ENCODE data around the gene PSMA6.

The PSMA6 gene

DNA sequence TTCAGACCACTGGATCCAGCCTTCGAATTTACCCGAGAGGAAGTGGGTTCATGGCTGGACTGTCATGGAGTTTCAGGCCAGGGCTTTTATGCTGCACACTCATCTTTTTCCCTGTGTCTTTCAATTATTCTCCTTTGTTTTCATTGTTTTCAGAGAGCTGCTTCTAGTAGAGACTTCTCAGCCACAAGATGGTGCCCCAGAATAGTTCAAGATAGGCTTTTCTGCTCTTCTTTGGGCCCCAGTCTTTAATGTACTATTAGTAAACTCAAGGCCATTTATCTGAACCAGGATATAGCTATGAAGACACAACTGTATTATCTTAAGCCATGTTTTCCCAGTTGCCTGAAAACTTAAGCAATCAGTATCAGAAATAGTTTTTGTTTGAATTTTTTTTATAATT is 30.4 kb upstream of the PSMA6 start:
- no peak overlapping the region for H3K27ac Mint-ChIP-seq
- H3K4me1 Mint-ChIP-seq (ENCODE audit: low read depth): no peaks in the 10 kb centered on the region
- no peaks in the 10 kb centered on the region for H3K27me3 Mint-ChIP-seq
- H3K36me3 Mint-ChIP-seq (ENCODE audit: low read depth): peaks cover 35% of the 10 kb centered on the region
- H3K9me3 Mint-ChIP-seq: no peaks in the 10 kb centered on the region
- no peak overlapping the region for H3K4me3 Mint-ChIP-seq

GRCh38 chr14:35262436-35262835 is 29.7 kb upstream of the PSMA6 start:
- Mint-ChIP-seq H3K27ac (no peak overlapping the region), H3K36me3 (ENCODE audit: low read depth) (peaks cover 37% of the 10 kb centered on the region), H3K4me3 (no peak overlapping the region), H3K27me3 (no peaks in the 10 kb centered on the region), H3K9me3 (no peaks in the 10 kb centered on the region), H3K4me1 (ENCODE audit: low read depth) (no peaks in the 10 kb centered on the region)

GRCh38 chr14:35268946-35269345 is 23.2 kb upstream of the PSMA6 start:
- no peak overlapping the region for H3K27ac Mint-ChIP-seq
- no peaks in the 10 kb centered on the region for H3K27me3 Mint-ChIP-seq
- no peaks in the 10 kb centered on the region for H3K4me1 Mint-ChIP-seq (ENCODE audit: low read depth)
- no peaks in the 10 kb centered on the region for H3K9me3 Mint-ChIP-seq
- peaks cover 41% of the 10 kb centered on the region for H3K36me3 Mint-ChIP-seq (ENCODE audit: low read depth)
- H3K4me3 Mint-ChIP-seq: no peak overlapping the region

DNA sequence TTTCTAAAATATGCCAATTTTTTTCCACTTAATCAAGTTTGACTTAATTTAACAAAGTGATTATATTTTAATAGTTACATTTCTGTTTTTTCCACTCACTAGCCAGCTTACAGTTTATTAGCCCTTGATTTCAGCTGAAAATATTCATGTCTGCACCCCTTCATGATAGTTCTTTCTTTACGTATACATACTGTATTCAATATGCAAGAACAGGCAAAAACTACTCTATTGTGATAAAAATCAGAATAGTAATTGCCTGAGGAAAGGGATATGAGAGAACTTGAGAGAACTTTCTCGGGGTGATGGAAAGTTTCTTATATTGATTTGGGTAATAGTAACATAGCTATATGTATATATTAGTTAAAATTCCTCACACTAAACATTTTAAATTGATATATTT is 17.4 kb upstream of the PSMA6 start:
- Mint-ChIP-seq H3K9me3 (no peaks in the 10 kb centered on the region), H3K27ac (no peak overlapping the region), H3K27me3 (no peaks in the 10 kb centered on the region), H3K36me3 (ENCODE audit: low read depth) (peaks cover 58% of the 10 kb centered on the region), H3K4me3 (no peak overlapping the region), H3K4me1 (ENCODE audit: low read depth) (no peaks in the 10 kb centered on the region)

DNA sequence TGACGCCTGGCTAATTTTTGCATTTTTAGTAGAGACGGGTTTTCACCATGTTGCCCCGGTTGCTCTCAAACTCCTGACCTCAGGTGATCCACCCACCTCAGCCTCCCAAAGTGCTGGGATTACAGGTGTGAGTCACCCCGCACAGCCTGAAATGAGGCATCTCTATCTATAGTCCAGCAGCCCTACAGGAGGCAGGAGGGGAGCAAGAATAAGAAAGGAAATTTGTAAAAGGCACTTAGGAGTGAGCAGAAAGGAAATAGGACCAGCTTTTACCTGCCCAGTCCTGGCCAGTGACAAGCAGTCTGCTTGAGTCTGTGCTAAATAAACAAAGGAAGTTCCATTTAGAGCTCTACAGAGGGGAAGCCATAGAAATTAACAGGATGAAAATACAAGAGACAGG is 15.0 kb upstream of the PSMA6 start:
- no peaks in the 10 kb centered on the region for H3K9me3 Mint-ChIP-seq
- no peaks in the 10 kb centered on the region for H3K27me3 Mint-ChIP-seq
- peaks cover 52% of the 10 kb centered on the region for H3K36me3 Mint-ChIP-seq (ENCODE audit: low read depth)
- peak overlapping the region; percentile 2 for H3K27ac Mint-ChIP-seq
- no peak overlapping the region for H3K4me3 Mint-ChIP-seq
- no peaks in the 10 kb centered on the region for H3K4me1 Mint-ChIP-seq (ENCODE audit: low read depth)

GRCh38 chr14:35279369-35279768 is 12.8 kb upstream of the PSMA6 start:
- H3K4me1 Mint-ChIP-seq (ENCODE audit: low read depth): peaks cover 2% of the 10 kb centered on the region
- peaks cover 43% of the 10 kb centered on the region for H3K36me3 Mint-ChIP-seq (ENCODE audit: low read depth)
- no peak overlapping the region for H3K4me3 Mint-ChIP-seq

DNA sequence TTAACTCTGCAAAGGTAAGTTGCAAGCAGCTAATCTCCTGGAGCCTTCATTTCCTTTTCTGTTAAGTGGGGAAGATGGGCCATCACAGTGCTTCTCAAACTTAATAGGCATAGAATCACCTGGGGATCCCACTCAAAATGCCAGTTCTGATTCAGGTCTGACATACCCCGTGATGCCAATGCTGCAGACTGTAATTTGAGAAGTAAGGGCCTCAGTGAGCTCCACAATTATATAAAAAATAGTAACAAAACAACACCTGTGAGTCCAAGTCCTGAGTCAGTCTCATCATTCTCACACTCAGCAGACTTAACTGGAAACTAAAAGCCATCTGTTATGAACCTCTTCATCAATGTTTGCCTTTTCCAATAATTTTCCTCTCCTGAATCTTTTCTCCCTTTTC is 10.8 kb upstream of the PSMA6 start:
- Mint-ChIP-seq H3K36me3 (ENCODE audit: low read depth) (peaks cover 36% of the 10 kb centered on the region), H3K27me3 (no peaks in the 10 kb centered on the region), H3K4me1 (ENCODE audit: low read depth) (peaks cover 22% of the 10 kb centered on the region), H3K4me3 (no peak overlapping the region), H3K9me3 (no peaks in the 10 kb centered on the region), H3K27ac (no peak overlapping the region)

More at GRCh38 chr14:35279369-35279768, 12.8 kb upstream of the PSMA6 start:
- H3K27me3 Mint-ChIP-seq: no peaks in the 10 kb centered on the region
- no peaks in the 10 kb centered on the region for H3K9me3 Mint-ChIP-seq
- H3K27ac Mint-ChIP-seq: no peak overlapping the region

DNA sequence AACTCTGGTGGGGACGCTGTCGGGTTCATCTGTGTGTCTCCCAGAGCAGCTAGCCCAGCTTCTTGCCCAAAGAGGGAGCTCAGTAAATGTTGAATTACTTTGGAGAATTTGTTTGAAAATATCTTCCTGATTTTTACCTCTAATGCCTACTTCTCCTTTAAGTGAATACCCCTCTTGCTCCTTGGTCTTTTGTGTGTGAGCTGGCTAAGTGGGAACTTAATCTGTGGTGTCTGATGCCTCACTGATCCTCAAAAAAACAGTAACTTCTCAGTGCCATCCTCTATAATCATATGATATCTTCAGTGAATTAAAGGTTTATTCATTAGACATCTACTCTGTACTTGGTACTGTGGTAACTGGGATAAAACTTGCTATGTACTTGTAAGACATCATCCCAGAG is 7.7 kb upstream of the PSMA6 start:
- Mint-ChIP-seq H3K9me3 (no peaks in the 10 kb centered on the region), H3K36me3 (ENCODE audit: low read depth) (peaks cover 23% of the 10 kb centered on the region), H3K27ac (peak overlapping the region; percentile 94), H3K4me3 (no peak overlapping the region), H3K4me1 (ENCODE audit: low read depth) (peaks cover 50% of the 10 kb centered on the region), H3K27me3 (no peaks in the 10 kb centered on the region)

DNA sequence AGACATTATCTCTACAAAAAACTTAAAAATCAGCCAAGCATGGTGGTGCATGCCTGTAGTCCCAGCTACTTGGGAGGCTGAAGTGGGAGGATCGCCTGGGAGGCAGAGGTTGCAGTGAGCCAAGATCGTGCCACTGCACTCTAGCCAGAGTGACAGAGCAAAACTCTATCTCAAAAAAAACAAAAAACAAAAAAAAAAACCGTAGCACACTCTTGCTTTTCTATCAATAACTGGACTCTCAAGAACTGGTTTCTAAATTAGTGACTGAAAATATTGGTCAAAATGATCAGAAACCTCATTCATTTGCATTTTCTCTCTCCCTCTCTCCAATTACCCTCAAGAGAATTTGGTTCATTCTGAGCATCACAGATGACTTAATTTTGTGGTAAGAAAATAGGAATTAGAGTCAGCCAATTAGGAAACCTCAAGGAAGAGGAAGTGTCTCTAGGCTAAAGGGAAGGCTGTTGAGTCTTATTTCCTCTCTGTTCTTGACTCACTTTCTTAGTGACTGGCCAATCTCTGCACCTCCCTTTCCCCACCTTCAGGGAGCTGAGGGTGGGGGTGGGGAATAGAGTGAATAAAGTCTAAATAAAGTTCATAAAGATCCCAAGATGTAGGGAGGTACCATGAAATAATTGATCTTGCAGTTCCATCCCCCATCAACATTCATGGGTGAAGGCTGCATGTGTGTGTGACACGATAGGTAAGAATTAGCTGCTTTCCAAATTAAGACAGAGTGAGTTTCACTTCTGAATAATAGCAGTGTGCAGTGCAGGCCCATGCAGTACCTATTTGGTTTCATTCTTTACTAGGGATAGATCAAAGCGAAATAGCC is 6.8 kb upstream of the PSMA6 start:
- H3K4me3 Mint-ChIP-seq: peak overlapping the region; percentile 58
- H3K27ac Mint-ChIP-seq: peak overlapping the region; percentile 94
- no peaks in the 10 kb centered on the region for H3K9me3 Mint-ChIP-seq
- H3K4me1 Mint-ChIP-seq (ENCODE audit: low read depth): peaks cover 57% of the 10 kb centered on the region
- peaks cover 23% of the 10 kb centered on the region for H3K36me3 Mint-ChIP-seq (ENCODE audit: low read depth)
- no peaks in the 10 kb centered on the region for H3K27me3 Mint-ChIP-seq

DNA sequence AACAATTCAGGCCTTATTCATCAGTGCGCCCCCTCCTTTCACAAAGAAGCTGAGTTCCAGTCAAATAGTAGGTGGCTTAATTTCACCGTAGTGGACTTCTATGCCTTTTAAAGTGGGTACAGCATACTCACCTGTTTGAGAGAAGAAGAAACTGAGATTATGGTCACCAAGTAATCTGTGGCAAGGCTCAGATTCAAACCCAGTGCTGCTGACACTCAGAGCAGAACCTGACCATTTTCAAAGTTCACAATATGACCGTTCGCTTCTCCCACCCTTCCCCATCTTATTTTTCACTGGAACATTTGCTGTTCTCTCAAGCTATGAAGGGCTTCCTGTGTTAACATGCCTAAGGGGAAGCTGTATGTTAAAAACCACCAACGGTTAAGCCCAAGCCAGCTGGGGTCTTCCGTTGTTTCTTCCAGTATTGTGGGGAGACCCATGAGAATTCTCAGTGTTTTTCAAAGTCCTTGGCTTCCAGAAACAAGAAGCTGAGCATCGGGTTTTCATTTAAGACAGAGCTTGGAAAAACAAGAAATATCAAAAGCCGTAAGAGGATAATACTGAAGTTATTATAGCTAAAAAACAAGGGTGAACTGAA is 6.1 kb upstream of the PSMA6 start:
- peaks cover 17% of the 10 kb centered on the region for H3K36me3 Mint-ChIP-seq (ENCODE audit: low read depth)
- peaks cover 63% of the 10 kb centered on the region for H3K4me1 Mint-ChIP-seq (ENCODE audit: low read depth)
- peak overlapping the region; percentile 58 for H3K4me3 Mint-ChIP-seq
- no peaks in the 10 kb centered on the region for H3K9me3 Mint-ChIP-seq
- H3K27ac Mint-ChIP-seq: peak overlapping the region; percentile 94
- no peaks in the 10 kb centered on the region for H3K27me3 Mint-ChIP-seq

DNA sequence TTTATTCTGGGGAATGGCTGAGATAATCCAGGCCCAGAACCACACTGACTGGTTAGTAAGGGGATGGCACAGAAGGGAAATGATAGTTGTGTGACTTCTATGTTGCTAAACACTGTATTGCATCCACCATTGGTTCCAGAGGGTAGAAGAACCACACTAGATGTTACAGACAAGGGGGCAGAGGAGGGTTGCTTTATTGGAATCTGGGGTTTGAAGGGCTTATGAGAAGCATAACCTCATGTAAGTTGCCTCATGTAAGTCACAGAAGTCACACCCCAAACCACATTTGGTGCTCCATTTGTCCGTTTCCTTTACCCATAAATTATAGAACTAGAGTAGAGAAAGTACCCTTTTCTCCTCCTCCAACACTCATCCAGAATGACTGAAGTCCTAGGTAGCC is 5.5 kb upstream of the PSMA6 start:
- Mint-ChIP-seq H3K27me3 (no peaks in the 10 kb centered on the region), H3K4me1 (ENCODE audit: low read depth) (peaks cover 67% of the 10 kb centered on the region), H3K4me3 (peak overlapping the region; percentile 58), H3K27ac (peak overlapping the region; percentile 94), H3K9me3 (no peaks in the 10 kb centered on the region), H3K36me3 (ENCODE audit: low read depth) (peaks cover 15% of the 10 kb centered on the region)

DNA sequence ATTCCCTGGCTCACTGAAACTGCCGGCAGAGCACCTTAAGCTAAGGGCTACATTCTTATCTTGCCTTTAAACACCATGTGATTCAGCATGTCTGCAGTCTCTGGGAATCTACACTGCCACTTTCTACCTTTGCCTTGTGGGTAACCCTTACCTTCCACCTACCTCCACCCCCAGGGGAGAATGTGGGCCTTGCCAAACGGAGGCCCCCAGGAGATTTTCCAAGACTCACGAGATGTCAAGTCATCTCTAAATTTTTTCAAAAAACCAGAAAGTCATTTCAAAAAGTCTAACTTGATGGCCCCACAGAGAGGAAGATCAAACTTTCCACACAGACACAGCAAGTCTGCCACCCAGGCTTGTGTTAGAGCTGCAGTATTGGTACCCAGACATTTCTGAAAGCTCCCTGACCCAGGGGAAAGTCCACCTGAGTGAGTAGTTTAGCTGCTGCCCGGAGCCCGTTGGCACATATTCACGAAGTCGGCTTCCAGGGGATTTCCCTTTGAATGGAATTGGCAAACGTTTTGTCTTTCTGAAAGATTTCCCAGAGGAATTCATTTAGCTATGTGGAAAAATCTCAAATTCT is 4.7 kb upstream of the PSMA6 start:
- H3K4me1 Mint-ChIP-seq (ENCODE audit: low read depth): peaks cover 71% of the 10 kb centered on the region
- no peaks in the 10 kb centered on the region for H3K27me3 Mint-ChIP-seq
- peak overlapping the region; percentile 94 for H3K27ac Mint-ChIP-seq
- H3K36me3 Mint-ChIP-seq (ENCODE audit: low read depth): peaks cover 17% of the 10 kb centered on the region
- peak overlapping the region; percentile 58 for H3K4me3 Mint-ChIP-seq
- H3K9me3 Mint-ChIP-seq: no peaks in the 10 kb centered on the region

GRCh38 chr14:35289623-35290022 is 2.6 kb upstream of the PSMA6 start:
- no peak overlapping the region for H3K4me3 Mint-ChIP-seq
- peaks cover 72% of the 10 kb centered on the region for H3K4me1 Mint-ChIP-seq (ENCODE audit: low read depth)
- no peaks in the 10 kb centered on the region for H3K27me3 Mint-ChIP-seq
- H3K36me3 Mint-ChIP-seq (ENCODE audit: low read depth): peaks cover 32% of the 10 kb centered on the region
- no peaks in the 10 kb centered on the region for H3K9me3 Mint-ChIP-seq
- peak overlapping the region; percentile 23 for H3K27ac Mint-ChIP-seq

GRCh38 chr14:35292770-35293561 is 784 bp downstream of the PSMA6 start:
- Mint-ChIP-seq H3K9me3 (no peaks in the 10 kb centered on the region), H3K4me1 (ENCODE audit: low read depth) (peaks cover 67% of the 10 kb centered on the region), H3K27me3 (no peaks in the 10 kb centered on the region), H3K36me3 (ENCODE audit: low read depth) (peaks cover 50% of the 10 kb centered on the region), H3K27ac (peak overlapping the region; percentile 96), H3K4me3 (peak overlapping the region; percentile 98)

GRCh38 chr14:35295845-35296161 is 3.6 kb downstream of the PSMA6 start:
- H3K27ac Mint-ChIP-seq: peak overlapping the region; percentile 34
- no peaks in the 10 kb centered on the region for H3K9me3 Mint-ChIP-seq
- peaks cover 62% of the 10 kb centered on the region for H3K36me3 Mint-ChIP-seq (ENCODE audit: low read depth)
- H3K27me3 Mint-ChIP-seq: no peaks in the 10 kb centered on the region
- peaks cover 71% of the 10 kb centered on the region for H3K4me1 Mint-ChIP-seq (ENCODE audit: low read depth)
- H3K4me3 Mint-ChIP-seq: peak overlapping the region; percentile 56
